22Rv1 (cell line): Measurements from ENCODE around the gene UTP3.

Source experiments
- H3K27ac ChIP-seq: fragments of 450-650 bp; 2 replicates; pipeline ENCODE4 v1.5.1; 2017
- CTCF ChIP-seq: fragments of 450-650 bp; IDR thresholded peaks from 2 replicates; pipeline ENCODE4 v1.5.1; 2017; ENCODE audit warnings: mild to moderate bottlenecking
- ZFX ChIP-seq: fragments of 450-650 bp; IDR thresholded peaks from 2 replicates; pipeline ENCODE4 v1.6.1; 2017; ENCODE audit warnings: antibody characterized with exemption, borderline replicate concordance

The UTP3 gene

GRCh38 chr4:70705183-70706043 lies 17.1 kb downstream of the UTP3 start:
- peak overlapping the region; percentile 90 for H3K27ac ChIP-seq
- no peak for TF ChIP-seq CTCF

- TF ChIP-seq CTCF: no peak
- TF ChIP-seq ZFX: no peak
- H3K27ac ChIP-seq: peak overlapping the region; percentile 90
Observed at GRCh38 chr4:70706044-70706461, 17.7 kb downstream of the UTP3 start.

DNA sequence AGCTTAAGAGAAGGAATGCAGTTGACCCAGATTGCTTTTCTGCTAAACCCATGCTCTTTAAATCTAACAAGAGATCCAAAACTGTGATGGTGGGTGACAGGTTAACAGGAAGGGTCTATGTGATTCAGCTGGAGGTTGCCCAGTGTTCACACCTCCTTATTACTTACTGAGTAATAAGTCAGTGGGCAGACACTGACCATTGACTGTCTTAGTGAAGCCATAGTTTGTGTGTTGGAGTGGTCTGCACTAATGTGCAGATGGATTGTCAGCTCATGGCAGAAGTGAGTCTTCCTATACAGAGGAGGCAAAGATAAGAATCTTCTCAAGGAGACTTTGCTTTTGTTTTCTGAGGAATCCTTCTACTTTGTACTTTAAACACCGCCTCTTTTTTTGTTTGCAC lies 18.2 kb downstream of the UTP3 start:
- H3K27ac ChIP-seq: peak overlapping the region; percentile 90; the same call in 1 of the 2 replicates
- TF ChIP-seq ZFX (no peak), CTCF (no peak)

DNA sequence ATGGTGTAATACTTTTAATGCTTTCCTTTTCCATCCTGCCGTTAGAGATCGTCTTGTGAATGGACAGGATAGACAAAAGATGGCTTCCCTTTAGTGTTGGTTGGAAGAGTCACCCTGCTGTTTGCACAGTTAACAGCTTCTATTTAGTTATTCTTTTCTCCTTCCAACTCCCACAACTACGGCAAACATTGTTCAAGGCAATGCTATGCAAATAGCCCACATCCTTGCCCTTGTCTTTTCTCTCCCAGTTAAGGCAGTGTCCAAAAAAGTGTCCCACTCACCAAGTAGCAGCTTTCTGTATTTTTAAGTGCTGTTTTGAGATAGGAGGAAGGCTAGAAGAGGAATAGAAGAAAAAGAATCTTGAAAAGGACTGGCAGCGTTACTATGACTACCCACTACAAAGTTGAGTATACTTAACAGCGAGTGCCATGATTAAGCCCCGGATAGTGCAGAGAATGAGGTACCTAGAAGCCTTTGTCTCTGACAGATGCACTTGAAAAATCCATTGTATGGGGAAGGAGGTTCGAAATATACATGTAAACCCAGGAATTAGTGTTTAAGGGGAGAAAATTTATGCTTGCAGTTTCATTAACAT lies 21.4 kb downstream of the UTP3 start:
- H3K27ac ChIP-seq: peak overlapping the region; percentile 59
- TF ChIP-seq CTCF: no peak
- no peak for TF ChIP-seq ZFX

- no peak overlapping the region for H3K27ac ChIP-seq
- no peak for TF ChIP-seq ZFX
- no peak for TF ChIP-seq CTCF
Observed at GRCh38 chr4:70711599-70711998, 23.3 kb downstream of the UTP3 start.

- TF ChIP-seq CTCF (no peak), ZFX (no peak)
- no peak overlapping the region for H3K27ac ChIP-seq
Observed at GRCh38 chr4:70712150-70712549, 23.8 kb downstream of the UTP3 start.
